HAP-1 (cell line): ENCODE results near the gene MAP2K6.

ENCODE experiments used
- DNase-seq, 2 experiments: peaks; one replicate each; pipeline ENCODE4 v3.0.0-alpha.2; 2016 to 2020; ENCODE audit warnings: low spot score in 2 of 2
- H3K27me3 ChIP-seq: fragments of 250-450 bp; sonication (Bioruptor Pico); 2 replicates; pipeline ENCODE4 v1.5.1; 2020; ENCODE audit warnings: low read depth, mild to moderate bottlenecking, moderate library complexity
- H3K36me3 ChIP-seq: fragments of 250-450 bp; sonication (Bioruptor Pico); replicated peaks from 2 replicates; pipeline ENCODE4 v1.5.1; 2020; ENCODE audit warnings: mild to moderate bottlenecking
- H3K4me1 ChIP-seq: fragments of 250-450 bp; sonication (Bioruptor Pico); 2 replicates; pipeline ENCODE4 v1.5.1; 2020; ENCODE audit warnings: mild to moderate bottlenecking
- H3K4me3 ChIP-seq: fragments of 250-450 bp; sonication (Bioruptor Pico); 2 replicates; pipeline ENCODE4 v1.5.1; 2020; ENCODE audit warnings: mild to moderate bottlenecking, moderate library complexity
- H3K9me3 ChIP-seq: fragments of 250-450 bp; sonication (Bioruptor Pico); 2 replicates; pipeline ENCODE4 v1.5.1; 2020; ENCODE audit warnings: mild to moderate bottlenecking, moderate library complexity
- in situ Hi-C: fragments of 300-500 bp; cut with MboI; formaldehyde crosslinking; loops from 3 replicates; pipeline ENCODE4 v1.14.3; 2020; ENCODE audit warnings: low sequenced_read_pairs, inconsistent platforms, mixed read lengths

The MAP2K6 gene

DNA sequence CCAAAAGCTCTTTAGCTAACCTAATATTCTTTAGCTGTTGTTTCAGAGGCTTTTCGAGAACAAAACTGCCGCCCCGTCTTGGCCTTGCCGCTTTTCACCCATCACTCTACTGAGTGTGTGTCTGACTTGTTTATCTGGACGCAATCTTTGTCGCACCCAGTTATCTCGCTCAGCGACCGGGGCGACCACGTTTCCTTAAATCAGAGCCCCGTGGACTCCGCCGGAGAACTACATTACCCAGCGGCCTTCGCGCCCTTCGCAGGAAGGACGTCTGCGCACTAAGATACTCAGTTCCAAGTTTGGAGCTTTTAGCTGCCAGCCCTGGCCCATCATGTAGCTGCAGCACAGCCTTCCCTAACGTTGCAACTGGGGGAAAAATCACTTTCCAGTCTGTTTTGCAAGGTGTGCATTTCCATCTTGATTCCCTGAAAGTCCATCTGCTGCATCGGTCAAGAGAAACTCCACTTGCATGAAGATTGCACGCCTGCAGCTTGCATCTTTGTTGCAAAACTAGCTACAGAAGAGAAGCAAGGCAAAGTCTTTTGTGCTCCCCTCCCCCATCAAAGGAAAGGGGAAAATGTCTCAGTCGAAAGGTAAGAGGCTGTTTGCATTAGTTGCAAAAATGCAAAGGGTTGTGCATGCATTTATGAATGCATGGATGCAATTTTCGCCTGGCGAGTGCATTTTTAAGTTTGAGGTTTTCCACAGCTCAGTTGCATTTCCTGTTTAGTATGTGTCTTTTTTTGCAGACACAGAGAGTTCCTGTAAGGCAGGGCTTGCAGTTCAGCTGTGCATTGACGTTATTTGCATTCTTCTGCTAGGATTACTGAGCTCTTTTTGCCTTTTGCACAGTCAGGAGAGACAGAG is at the start of gene MAP2K6:
MAP2K6 (plus strand) TSS at position 290 of the 867 bp plus-strand sequence; CDS start at position 578, 288 bp downstream.
- Histone ChIP-seq H3K4me1 (peaks cover 19% of the 10 kb centered on the region), H3K36me3 (no peaks in the 10 kb centered on the region), H3K9me3 (no peaks in the 10 kb centered on the region), H3K27me3 (no peaks in the 10 kb centered on the region), H3K4me3 (peak within 1 kb of the TSS; percentile 43)
- in situ Hi-C loops: no loop called here
- DNase-seq: peak; percentile 83 to 88

DNA sequence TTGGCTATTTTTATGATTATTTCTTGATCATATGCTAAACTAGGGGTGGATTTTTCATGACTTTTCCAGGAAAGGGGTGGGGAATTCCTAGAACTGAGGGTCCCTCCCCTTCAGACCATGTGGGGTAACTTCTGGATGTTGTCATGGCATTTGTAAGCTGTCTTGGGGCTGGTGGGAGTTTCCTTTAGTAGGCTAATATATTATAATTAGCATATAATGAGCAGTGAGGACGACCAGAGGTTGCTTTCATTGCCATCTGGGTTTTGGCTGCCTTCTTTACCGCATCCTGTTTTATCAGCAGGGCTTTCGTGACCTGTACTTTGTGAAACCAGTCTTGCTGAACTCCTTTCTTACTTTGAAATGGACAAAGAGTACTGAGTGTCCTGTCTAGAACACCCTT is 47.2 kb upstream of the MAP2K6 start:
- in situ Hi-C loops: no loop called here
- no peaks in the 10 kb centered on the region for H3K9me3 ChIP-seq
- no peaks in the 10 kb centered on the region for H3K27me3 ChIP-seq
- no peaks in the 10 kb centered on the region for H3K36me3 ChIP-seq
- H3K4me1 ChIP-seq: no peaks in the 10 kb centered on the region; the same call in 1 of the 2 replicates
- no peak for DNase-seq
- no peak overlapping the region for H3K4me3 ChIP-seq

GRCh38 chr17:69373069-69373468 is 41.4 kb upstream of the MAP2K6 start:
- in situ Hi-C loops: no loop called here
- no peak overlapping the region for H3K4me3 ChIP-seq
- H3K4me1 ChIP-seq: no peaks in the 10 kb centered on the region; the same call in 1 of the 2 replicates
- H3K9me3 ChIP-seq: no peaks in the 10 kb centered on the region
- H3K36me3 ChIP-seq: no peaks in the 10 kb centered on the region
- H3K27me3 ChIP-seq: no peaks in the 10 kb centered on the region
- no peak for DNase-seq

- Histone ChIP-seq H3K4me3 (no peak overlapping the region), H3K36me3 (no peaks in the 10 kb centered on the region)
- no peak for DNase-seq
Observed at GRCh38 chr17:69375229-69375628, 39.3 kb upstream of the MAP2K6 start.

GRCh38 chr17:69388822-69389442 is 25.6 kb upstream of the MAP2K6 start:
- Histone ChIP-seq H3K27me3 (peaks cover 5% of the 10 kb centered on the region; the same call in 1 of the 2 replicates), H3K36me3 (no peaks in the 10 kb centered on the region), H3K4me1 (no peaks in the 10 kb centered on the region), H3K4me3 (no peak overlapping the region), H3K9me3 (no peaks in the 10 kb centered on the region)
- no peak for DNase-seq
- in situ Hi-C loops: no loop called here

More at GRCh38 chr17:69375229-69375628, 39.3 kb upstream of the MAP2K6 start:
- in situ Hi-C loops: no loop called here
- Histone ChIP-seq H3K9me3 (no peaks in the 10 kb centered on the region), H3K27me3 (no peaks in the 10 kb centered on the region), H3K4me1 (no peaks in the 10 kb centered on the region; the same call in 1 of the 2 replicates)

DNA sequence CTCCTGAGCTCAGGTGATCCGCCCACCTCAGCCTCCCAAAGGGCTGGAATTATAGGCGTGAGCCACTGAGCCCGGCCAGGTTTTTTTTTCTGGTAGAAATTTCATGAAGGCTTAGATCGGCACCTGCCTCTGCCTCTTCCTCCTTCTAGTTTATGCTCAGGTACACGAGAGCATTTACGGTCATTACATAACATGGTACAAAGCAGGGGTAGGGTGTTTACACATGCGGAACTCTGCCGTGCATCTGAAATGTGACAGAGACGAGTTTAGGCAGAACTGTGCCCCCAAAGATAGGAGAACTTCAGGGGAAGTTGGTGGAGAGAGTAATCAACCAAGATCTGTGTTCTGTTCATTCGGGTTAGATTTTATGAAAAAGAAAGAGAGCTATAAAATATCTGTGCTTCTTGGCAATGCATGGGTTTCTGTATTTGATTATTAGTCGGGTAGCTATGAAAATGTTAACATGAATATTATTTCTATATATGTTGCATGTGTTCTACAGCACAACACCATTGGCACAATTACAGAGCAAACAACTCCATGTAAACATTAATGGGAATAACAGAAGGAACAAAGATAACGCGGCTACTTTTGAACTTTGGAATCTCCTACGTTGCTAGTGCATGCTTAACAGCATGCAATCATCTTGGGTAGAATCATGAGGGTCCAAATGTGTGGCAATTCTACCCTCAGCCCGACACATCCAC is 23.5 kb upstream of the MAP2K6 start:
- H3K9me3 ChIP-seq: no peaks in the 10 kb centered on the region
- in situ Hi-C loops: no loop called here
- no peak overlapping the region for H3K4me3 ChIP-seq
- no peaks in the 10 kb centered on the region for H3K36me3 ChIP-seq
- DNase-seq: no peak
- no peaks in the 10 kb centered on the region for H3K4me1 ChIP-seq
- H3K27me3 ChIP-seq: peaks cover 5% of the 10 kb centered on the region; the same call in 1 of the 2 replicates

DNA sequence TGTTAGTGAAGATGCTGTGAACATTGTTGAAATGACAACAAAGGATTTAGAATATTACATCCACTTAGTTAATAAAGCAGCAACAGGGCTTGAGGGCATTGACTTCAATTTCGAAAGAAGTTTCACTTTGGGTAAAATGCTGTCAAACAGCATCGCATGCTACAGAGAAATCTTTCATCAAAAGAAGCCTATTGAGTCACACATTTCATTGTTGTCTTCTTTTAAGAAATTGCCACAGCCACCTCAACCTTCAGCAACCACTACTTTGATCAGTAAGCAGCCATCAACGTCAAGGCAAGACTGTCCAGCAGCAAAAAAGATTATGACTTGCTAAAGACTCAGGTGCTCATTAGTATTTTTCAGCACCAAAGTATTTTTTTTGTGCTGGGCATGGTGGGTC is 13.2 kb upstream of the MAP2K6 start:
- H3K36me3 ChIP-seq: no peaks in the 10 kb centered on the region
- H3K4me3 ChIP-seq: no peak overlapping the region
- in situ Hi-C loops: no loop called here
- DNase-seq: no peak
- no peaks in the 10 kb centered on the region for H3K9me3 ChIP-seq
- H3K4me1 ChIP-seq: no peaks in the 10 kb centered on the region
- H3K27me3 ChIP-seq: no peaks in the 10 kb centered on the region

DNA sequence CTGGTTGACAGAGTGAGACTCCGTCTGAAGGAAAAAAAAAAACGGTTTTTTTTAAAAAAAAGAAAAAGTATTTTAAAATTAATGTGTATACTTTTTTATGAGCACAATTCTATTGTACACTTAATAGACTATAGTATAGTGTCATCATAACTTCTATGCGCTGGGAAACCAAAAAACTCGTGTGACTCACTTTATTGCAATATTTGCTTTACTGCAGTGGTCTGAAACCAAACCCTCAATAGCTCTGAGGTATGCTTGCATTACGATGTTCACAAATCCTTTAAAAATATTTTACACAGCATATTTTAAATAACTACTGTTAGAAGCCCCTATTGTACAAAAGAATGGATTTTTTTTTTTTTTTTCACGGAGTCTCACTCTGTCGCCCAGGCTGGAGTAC is 12.4 kb upstream of the MAP2K6 start:
- Histone ChIP-seq H3K4me1 (no peaks in the 10 kb centered on the region), H3K9me3 (no peaks in the 10 kb centered on the region), H3K36me3 (no peaks in the 10 kb centered on the region), H3K27me3 (no peaks in the 10 kb centered on the region), H3K4me3 (no peak overlapping the region)
- no peak for DNase-seq
- in situ Hi-C loops: no loop called here

- Histone ChIP-seq H3K4me1 (no peaks in the 10 kb centered on the region), H3K9me3 (no peaks in the 10 kb centered on the region), H3K27me3 (no peaks in the 10 kb centered on the region), H3K4me3 (no peak overlapping the region), H3K36me3 (no peaks in the 10 kb centered on the region)
- DNase-seq: no peak
- in situ Hi-C loops: no loop called here
Observed at GRCh38 chr17:69404399-69404798, 10.1 kb upstream of the MAP2K6 start.

- Histone ChIP-seq H3K4me3 (no peak overlapping the region), H3K4me1 (no peaks in the 10 kb centered on the region), H3K36me3 (no peaks in the 10 kb centered on the region), H3K9me3 (no peaks in the 10 kb centered on the region), H3K27me3 (no peaks in the 10 kb centered on the region)
- in situ Hi-C loops: no loop called here
- no peak for DNase-seq
Observed at GRCh38 chr17:69405096-69405495, 9.4 kb upstream of the MAP2K6 start.

- H3K4me3 ChIP-seq: no peak overlapping the region
- in situ Hi-C loops: no loop called here
- H3K9me3 ChIP-seq: no peaks in the 10 kb centered on the region
- no peak for DNase-seq
- no peaks in the 10 kb centered on the region for H3K27me3 ChIP-seq
- H3K4me1 ChIP-seq: no peaks in the 10 kb centered on the region
- H3K36me3 ChIP-seq: no peaks in the 10 kb centered on the region
Observed at GRCh38 chr17:69406941-69407340, 7.6 kb upstream of the MAP2K6 start.

- H3K4me3 ChIP-seq: no peak overlapping the region
- H3K36me3 ChIP-seq: no peaks in the 10 kb centered on the region
- no peaks in the 10 kb centered on the region for H3K27me3 ChIP-seq
- in situ Hi-C loops: no loop called here
- no peaks in the 10 kb centered on the region for H3K4me1 ChIP-seq
- no peak for DNase-seq
- no peaks in the 10 kb centered on the region for H3K9me3 ChIP-seq
Observed at GRCh38 chr17:69407759-69408158, 6.7 kb upstream of the MAP2K6 start.

DNA sequence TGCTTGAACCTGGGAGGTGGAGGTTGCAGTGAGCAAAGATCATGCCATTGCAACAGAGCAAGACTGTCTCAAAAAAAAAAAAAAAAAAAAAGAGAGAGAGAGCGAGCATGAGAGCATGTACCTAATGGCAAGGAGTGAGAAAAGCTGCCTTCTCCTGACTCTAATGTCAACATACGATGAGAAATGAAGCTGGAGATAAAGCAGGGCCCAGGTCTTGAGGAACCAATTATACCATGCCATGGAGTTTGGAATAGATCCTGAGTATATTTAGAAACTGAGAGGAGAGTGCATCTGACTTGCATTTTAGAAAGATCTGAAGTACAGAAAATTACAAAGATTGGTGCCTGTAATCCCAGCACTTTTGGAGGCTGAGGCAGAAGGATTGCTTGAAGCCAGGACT is 3.8 kb upstream of the MAP2K6 start:
- Histone ChIP-seq H3K9me3 (no peaks in the 10 kb centered on the region), H3K27me3 (no peaks in the 10 kb centered on the region), H3K4me3 (no peak overlapping the region), H3K4me1 (no peaks in the 10 kb centered on the region; the same call in 1 of the 2 replicates), H3K36me3 (no peaks in the 10 kb centered on the region)
- in situ Hi-C loops: no loop called here
- no peak for DNase-seq

- Histone ChIP-seq H3K4me3 (no peak overlapping the region), H3K36me3 (no peaks in the 10 kb centered on the region), H3K4me1 (peaks cover 5% of the 10 kb centered on the region), H3K9me3 (no peaks in the 10 kb centered on the region), H3K27me3 (no peaks in the 10 kb centered on the region)
- no peak for DNase-seq
- in situ Hi-C loops: no loop called here
Observed at GRCh38 chr17:69411766-69412165, 2.7 kb upstream of the MAP2K6 start.
